Kidney glomerular epithelial cell (primary cell): ENCODE data around the gene OR52B6.
"Not testable (repeated sequence)": the region's sequence is repeated elsewhere in the genome, so short reads cannot be mapped to it uniquely, and the experiment has no call there.

Experiments
- DNase-seq: peaks from one replicate; lab custom pipeline; 2025; lab: John Stamatoyannopoulos, UW

Gene OR52B6

DNA sequence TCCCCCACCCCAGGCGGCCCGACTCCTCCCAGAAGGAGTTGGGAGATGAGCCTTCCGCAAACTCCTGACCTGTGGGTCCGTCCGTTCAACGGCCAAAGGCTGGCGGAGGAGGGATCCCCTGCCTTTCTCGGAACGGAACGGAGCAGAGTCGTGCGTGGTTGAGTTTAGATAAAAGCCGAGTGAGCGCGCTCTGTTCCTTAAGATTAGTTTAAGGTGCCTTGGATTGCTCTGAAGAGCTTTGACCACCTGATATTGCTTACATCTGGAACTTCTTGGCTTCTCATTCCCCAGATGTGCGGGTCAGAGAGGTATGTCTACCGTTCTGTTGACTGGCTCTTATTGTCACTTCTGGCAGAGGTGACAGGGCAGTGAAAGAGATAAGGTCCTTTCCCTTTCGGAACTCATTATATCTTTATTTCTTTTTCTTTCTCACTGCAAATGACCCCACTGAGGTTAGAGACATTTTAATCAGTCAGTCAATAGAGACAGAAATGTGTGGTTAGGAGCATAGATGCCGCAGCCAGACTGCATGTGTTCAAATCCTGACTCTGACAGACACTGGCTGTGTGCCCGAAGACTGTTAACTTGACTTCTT is 16.0 kb downstream of the OR52B6 start, which contains the start of gene TRIM6:
Gene TRIM6, plus strand, starts transcription at position 31 of the 595 bp plus-strand sequence. Its CDS starts 261 bp downstream, at position 292.
- DNase-seq, result peak; percentile 38

DNA sequence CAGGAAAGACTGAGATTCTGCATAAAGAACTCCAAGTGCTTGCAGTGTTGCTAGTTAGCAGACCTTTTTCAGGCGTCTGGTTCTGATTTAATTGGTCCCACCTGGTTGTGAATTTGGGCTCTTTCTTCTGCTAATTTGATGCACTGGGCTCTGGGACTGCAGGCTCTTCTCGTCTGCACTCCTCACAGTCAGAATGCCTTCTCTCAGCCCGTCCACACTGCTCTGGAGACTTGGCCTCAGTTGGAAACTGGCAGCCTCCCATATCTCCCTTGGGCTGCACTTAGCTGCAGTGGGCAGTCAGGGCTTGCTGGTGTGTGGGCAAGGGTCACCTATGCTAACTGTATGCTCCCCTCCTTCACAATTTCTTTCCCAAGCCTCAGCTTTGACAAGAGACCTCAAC is 17.3 kb downstream of the OR52B6 start:
- DNase-seq, result no peak

DNA sequence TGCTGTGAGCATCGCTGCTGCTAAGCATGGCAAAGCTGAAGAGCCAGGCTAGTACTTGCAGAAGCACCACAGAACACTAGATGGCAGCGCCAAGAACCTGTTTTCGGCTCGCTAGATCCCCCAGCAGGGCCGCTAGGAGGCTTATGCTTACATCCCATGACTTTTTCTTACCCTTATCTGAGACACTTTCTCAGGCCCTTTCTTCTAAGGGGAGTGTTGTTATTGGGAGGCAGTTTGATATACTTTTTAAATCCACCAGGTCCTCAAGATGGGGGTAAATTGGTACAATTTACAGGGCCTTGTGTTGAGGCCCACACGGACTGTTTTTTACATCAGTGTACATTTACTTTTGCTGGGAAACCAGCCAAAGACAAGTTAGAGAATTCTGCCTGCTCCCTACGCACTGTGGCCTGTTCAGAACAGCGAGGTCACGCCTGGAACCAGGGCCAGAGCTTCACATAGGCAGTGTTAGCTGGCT is 19.7 kb downstream of the OR52B6 start:
- peak; percentile 83 for DNase-seq

DNA sequence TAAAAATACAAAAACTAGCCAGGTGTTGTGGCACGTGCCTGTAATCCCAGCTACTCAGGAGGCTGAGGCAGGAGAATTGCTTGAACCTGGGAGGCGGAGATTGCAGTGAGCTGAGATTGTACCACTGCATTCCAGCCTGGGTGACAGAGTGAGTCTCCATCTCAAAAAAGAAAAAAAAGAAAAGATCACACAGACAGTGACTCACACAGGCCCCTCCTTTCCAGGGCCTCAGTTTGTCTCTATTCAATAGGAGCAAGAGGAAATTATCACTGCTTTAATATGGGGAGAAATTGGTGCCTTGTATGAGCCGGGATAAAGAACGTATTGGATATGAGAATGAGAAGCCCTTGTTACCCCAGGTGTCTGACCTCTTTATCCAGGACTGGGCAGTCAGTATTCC is 22.1 kb downstream of the OR52B6 start:
- not testable (repeated sequence) for DNase-seq

DNA sequence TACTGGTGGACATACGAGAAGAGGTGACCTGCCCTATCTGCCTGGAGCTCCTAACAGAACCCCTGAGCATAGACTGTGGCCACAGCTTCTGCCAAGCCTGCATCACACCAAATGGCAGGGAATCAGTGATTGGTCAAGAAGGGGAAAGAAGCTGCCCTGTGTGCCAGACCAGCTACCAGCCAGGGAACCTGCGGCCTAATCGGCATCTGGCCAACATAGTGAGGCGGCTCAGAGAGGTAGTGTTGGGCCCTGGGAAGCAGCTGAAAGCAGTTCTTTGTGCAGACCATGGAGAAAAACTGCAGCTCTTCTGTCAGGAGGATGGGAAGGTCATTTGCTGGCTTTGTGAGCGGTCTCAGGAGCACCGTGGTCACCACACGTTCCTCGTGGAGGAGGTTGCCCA is 22.6 kb downstream of the OR52B6 start:
- no peak for DNase-seq

DNA sequence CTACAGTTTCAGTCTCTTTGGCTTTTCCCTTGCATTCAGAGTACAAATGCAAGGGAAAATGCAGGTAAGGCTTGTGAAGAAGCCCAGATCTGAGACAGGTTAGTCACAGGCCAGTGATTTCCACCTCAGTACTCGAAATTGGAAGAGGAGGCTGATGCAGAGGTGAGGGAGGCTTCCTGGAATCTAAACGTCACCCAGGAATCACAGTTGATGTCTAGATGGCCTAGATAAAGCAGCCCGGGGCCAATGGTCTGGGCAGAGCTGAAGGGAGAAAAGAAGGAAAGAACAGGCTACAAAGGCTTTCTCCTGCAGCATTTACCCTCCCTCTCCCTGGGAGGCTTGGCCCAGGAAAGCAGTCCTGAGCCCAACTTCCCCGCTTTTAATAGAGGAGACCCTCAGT is 24.2 kb downstream of the OR52B6 start:
- DNase-seq, result no peak

DNA sequence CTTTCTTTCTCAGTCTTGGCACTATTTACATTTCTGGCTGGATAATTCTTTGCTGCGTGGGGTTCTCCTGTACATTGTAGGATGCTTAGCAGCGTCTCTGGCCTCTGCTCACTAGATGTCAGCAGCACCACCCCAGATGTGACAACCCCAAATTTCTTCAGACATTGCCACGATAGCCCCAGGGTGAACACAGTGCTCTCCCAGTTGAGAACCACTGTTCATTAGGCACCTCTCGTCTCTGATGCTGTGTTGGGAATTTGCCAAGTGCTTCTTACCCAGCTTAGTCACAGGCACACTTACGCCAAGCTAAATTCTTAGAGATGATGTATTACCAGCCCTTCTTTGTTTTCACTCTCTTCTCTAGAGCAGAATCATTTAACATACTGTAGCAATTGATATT is 25.2 kb downstream of the OR52B6 start:
- DNase-seq, result no peak

DNA sequence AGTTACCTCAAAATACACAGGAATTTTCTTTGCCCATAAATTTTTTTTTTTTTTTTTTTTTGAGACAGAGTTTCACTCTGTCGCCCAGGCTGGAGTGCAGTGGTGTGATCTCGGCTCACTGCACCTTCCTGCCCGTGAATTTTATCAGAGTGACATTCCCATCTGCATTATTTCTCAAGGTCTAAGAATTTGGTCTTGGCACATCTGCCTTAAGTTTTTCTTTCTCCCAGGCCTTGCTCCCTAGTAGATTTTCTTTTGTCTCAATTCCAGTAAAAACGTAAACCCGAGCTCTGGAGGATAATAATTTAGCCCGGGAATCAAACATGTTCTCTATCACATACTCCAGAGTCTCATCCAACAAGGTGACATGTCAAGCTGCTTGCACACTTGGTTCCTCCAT is 28.1 kb downstream of the OR52B6 start:
- DNase-seq, result no peak

DNA sequence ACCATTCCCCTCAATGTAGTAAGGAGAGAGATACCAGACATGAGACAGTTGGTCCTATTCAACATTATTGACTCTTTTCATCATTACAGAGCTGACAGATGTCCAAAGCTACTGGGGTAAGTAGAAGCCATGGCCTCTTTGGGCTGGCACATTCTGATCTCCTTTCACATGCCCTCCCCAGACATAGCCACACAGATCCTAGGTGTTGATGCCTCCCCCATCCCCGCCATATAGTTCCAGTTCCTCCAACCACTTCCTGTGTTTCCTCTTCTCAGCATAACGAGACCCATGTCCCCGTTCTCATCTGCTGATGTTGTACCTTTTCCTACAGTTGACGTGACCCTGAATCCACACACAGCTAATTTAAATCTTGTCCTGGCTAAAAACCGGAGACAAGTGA is 29.8 kb downstream of the OR52B6 start:
- DNase-seq, result no peak

DNA sequence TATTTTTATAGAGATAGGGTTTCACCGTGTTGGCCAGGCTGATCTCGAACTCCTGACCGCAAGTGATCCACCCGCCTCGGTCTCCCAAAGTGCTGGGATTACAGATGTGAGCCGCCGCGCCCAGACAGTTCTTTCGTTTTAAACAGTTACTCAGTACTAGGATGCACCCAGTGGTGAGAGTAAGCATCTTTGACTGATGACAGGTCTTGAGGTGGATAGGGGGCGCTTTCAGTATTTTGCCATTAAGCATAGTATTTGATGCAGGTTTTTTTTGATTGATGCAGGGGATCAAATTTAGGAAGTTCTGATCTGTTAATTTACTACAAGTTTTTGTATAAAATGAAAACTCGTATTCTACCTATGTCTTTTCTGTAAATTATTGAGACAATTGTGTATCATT is 30.9 kb downstream of the OR52B6 start:
- no peak for DNase-seq

DNA sequence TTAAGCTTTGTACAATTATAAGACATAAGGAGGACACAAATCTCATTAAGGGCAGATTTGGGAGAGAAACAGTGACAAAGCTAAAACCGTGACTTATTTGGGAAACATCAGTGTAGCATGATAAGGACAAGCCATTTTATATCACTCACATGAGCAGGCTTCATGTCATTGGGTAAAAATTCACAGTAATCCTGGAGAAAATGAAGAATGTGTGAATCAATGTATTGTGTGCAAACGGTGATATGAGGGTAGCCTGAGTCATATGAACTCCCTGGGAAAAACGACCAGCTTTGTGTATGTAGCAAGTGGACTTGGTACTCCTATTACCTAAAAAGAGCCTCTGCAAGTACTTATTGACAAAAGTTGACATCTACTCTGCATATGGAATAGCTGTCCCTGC is 38.1 kb downstream of the OR52B6 start:
- no peak for DNase-seq

DNA sequence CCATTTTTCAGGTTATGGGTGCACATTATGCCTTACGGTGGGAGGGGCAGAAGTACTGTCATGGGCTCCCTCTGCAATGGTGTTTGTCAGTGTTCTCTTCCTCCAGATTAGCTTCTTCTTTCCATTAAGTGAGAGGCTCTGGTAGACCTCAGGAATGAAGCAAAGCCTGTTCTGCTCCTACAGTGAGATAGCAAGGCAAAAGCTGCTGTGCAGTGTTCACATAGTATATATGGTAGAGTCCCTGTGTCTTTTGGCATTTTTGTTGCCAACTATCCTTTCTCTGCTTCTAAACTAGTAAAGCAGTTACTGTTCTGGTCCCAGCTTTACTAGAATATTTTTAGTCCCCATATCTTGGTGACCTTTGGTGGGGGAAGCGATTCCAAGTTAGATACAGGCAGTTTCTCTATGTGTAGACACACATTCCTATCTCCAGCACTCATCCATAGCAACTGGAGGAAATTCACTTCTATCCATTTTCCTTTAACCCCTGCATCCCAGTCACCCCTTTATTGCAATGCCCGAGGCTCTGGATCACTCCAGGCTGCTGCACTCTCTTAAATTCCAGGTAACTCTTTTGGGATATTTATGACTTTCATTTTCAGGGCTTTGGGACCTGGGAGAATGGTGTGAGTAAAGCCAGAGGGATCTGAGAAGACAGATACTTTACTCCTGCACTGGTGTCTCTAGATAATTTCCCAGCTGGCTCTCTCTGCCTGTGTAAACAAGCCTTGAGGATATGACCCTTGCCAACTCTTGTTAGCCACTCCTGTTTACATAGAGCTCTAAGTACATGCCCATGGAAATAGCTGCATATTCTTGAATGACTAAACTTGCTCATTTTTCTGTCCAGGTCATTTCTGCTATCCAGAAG is 40.2 kb downstream of the OR52B6 start:
- DNase-seq, result peak; percentile 77

DNA sequence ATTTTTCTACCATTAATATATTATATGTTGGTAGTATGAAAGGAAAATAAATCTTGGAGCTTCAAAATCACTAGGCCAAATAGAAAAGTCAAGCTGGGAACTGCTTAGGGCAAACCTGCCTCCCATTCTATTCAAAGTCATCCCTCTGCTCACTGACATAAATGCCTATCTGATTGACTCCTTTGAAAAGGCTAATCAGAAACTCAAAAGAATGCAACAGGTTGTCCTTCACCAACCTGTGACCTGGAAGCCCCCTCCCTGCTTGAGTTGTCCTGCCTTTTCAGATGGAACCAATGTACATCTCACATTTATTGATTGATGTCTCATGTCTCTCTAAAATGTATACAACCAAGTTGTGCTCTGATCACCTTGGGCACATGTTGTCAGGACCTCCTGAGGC is 40.9 kb downstream of the OR52B6 start:
- no peak for DNase-seq

DNA sequence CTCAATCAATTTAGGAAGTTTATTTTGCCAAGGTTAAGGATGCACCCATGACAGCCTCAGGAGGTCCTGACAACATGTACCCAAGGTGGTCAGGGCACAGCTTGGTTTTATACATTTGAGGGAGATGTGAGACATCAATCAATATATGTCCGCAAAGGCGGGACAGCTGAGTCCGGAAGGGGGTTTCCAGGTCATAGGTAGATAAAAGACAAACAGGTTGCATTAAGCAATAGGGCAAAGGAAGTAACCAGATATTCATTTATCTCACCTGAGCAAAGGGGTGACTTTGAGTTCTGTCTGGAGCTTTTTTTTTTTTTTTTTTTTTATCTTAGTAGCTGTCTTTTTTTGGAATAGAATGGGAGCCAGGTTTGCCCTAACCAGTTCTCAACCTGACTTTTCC is 42.1 kb downstream of the OR52B6 start:
- DNase-seq, result no peak

DNA sequence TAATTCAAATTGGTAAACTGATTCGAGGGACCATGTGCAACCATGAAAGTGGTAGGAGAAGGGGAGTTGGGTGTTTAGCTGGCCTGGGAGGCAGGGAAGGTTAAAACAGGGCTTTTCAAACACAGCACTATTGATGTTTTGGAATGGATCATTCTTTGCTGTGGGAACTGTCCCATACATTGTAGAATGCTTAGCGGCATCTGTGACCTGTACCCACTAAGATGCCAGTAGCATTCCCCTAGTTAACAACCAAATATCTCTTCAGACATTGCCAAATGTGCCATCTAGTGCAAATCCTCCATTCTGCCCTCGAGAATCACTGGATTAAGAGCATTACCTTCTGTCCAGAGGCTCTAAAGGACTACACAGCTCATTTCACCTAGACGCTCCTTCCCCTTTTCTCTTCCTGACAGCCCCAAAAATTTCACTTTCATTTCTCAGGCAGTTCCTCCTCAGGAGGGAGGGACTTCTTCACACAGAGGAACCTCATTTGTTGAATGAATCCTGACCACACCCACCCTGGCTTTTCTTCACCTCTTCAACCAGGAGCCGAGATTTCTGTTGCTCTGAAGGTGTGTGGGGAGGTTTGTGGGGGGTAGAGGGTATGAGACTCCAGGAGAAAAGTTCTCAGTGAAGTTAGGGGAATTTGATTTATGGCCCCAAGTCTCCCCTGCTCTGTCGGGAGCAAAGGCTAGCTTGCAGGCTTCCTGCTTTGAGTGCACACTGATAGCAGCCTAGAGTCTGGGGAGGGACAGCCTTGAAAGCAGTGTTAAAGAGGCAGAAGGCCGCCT is 44.0 kb downstream of the OR52B6 start, which contains the start of gene TRIM34:
Gene TRIM34, plus strand, starts transcription at position 513 of the 791 bp plus-strand sequence. CDS start 7,331 bp downstream, outside the sequence.
- DNase-seq, result peak; percentile 65

DNA sequence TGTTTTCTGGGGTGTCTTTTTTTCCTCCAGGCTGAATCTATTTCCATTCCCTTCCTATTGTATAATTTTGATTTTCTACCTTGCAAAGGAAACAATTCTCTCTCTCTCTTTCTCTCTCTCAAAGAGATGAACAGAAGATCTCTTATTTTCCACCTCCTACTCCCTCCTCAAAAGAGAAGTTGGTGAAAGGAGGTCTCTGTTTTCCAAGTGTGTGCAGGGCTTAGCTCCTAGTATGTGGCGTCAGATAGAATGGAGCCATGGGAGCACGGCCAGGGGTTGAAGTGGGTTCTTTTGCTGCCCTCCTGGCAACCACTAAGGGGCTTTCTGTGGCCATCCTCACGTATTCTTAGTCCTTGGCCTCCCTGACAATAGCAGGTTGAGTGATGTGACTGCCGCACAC is 44.6 kb downstream of the OR52B6 start:
- no peak for DNase-seq

DNA sequence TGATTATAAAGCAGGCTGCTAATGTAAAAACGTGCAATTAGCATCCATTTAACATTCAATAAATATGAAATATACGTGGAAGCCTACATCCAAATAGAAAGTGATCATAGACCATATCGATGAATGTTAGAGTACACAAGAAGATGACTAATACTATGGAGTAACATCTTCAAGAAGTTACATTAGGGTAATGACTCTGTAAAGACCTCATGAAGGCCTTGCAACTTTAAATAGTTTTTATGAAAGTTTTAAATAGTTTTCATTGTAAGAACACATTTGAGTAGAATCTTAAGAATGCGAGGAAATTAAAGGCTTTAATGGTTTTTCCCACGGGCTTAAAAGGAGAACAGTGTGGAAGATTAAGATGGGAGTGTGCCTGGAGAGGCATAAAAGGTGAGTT is 45.5 kb downstream of the OR52B6 start:
- DNase-seq, result no peak

DNA sequence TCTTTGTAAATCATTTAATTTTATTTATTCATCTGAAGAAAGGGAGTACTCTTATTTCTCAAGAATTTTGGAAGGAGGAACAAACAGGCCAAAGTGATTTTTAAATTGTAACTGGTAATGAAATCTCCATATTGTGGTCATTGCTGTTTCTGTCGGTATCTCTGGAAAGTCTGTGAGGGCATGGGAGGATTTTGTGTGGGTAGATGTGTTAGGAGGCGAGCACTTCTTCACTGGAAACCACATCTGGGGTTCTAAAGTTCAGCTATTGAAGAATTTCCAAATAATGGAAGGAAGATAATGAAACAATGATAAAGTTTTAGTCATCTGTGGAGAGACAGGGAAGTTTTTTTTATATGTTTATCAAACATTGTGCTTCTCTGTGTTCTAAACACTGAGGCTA is 50.7 kb downstream of the OR52B6 start:
- DNase-seq, result no peak
